HG02571 (cell line): ENCODE measurements around the gene HMGXB3.
"Not testable (repeated sequence)": the region's sequence is repeated elsewhere in the genome, so short reads cannot be mapped to it uniquely, and the experiment has no call there.

Experiments used
- ATAC-seq: cut with Tn5 transposase; IDR thresholded peaks from one replicate; pipeline ENCODE4 v1.9.1; 2021; ENCODE audit warnings: mild to moderate bottlenecking, moderate library complexity; ENCODE audit not compliant: unreplicated experiment

The HMGXB3 gene

GRCh38 chr5:150084754-150085153 lies 84.2 kb downstream of the HMGXB3 start:
- not testable (repeated sequence) for ATAC-seq

GRCh38 chr5:150085191-150085912 lies 84.8 kb downstream of the HMGXB3 start:
- ATAC-seq = no peak

- ATAC-seq = no peak
These were observed 85.6 kb downstream of the HMGXB3 start, which contains the start of gene CSF1R for GRCh38 chr5:150085950-150086715. Gene CSF1R (minus strand): TSS chr5:150086554. CDS start chr5:150086427, 127 bp downstream.

- ATAC-seq = no peak
These were observed 91.7 kb downstream of the HMGXB3 start for GRCh38 chr5:150092159-150092787.

- ATAC-seq = no peak
These were observed 96.6 kb downstream of the HMGXB3 start for GRCh38 chr5:150097152-150097551.

- no peak for ATAC-seq
These were observed 100.5 kb downstream of the HMGXB3 start for GRCh38 chr5:150101023-150101422.
